ENCODE measurements around the gene CER1.

CER1 gene

GRCh38 chr9:14722391-14723035, at the start of gene CER1:
CER1 (minus strand) TSS chr9:14722733; CDS start chr9:14722672, 61 bp downstream.
- TF ChIP-seq CTCF (IDR thresholded peaks at IDR 0.05) (no peak), ZFX (IDR thresholded peaks at IDR 0.05; ENCODE audit: borderline replicate concordance) (no peak)
- H3K27ac ChIP-seq, result no peak within 1 kb of the TSS

GRCh38 chr9:14770592-14770991, 48.1 kb upstream of the CER1 start:
- TF ChIP-seq ZFX (IDR thresholded peaks at IDR 0.05; ENCODE audit: borderline replicate concordance) (no peak), CTCF (IDR thresholded peaks at IDR 0.05) (no peak)
- H3K27ac ChIP-seq, result no peak overlapping the region

- TF ChIP-seq CTCF (IDR thresholded peaks at IDR 0.05), result no peak
- TF ChIP-seq ZFX (IDR thresholded peaks at IDR 0.05; ENCODE audit: borderline replicate concordance), result no peak
- no peak overlapping the region for H3K27ac ChIP-seq
Observed at GRCh38 chr9:14769230-14769571, 46.7 kb upstream of the CER1 start.

GRCh38 chr9:14768405-14769229, 46.1 kb upstream of the CER1 start:
- TF ChIP-seq ZFX (IDR thresholded peaks at IDR 0.05; ENCODE audit: borderline replicate concordance) (no peak), CTCF (IDR thresholded peaks at IDR 0.05) (peak; percentile 82)
- no peak overlapping the region for H3K27ac ChIP-seq

- no peak overlapping the region for H3K27ac ChIP-seq
- TF ChIP-seq CTCF (IDR thresholded peaks at IDR 0.05) (no peak), ZFX (IDR thresholded peaks at IDR 0.05; ENCODE audit: borderline replicate concordance) (no peak)
Observed at GRCh38 chr9:14766299-14766698, 43.8 kb upstream of the CER1 start.

- TF ChIP-seq ZFX (IDR thresholded peaks at IDR 0.05; ENCODE audit: borderline replicate concordance), result no peak
- TF ChIP-seq CTCF (IDR thresholded peaks at IDR 0.05), result no peak
- H3K27ac ChIP-seq, result no peak overlapping the region
Observed at GRCh38 chr9:14761584-14761983, 39.1 kb upstream of the CER1 start.

- no peak overlapping the region for H3K27ac ChIP-seq
- TF ChIP-seq CTCF (IDR thresholded peaks at IDR 0.05) (no peak), ZFX (IDR thresholded peaks at IDR 0.05; ENCODE audit: borderline replicate concordance) (no peak)
Observed at GRCh38 chr9:14760060-14760459, 37.5 kb upstream of the CER1 start.

All from 22Rv1 (cell line).